ENCODE measurements around the gene GALNTL6.

The GALNTL6 gene

DNA sequence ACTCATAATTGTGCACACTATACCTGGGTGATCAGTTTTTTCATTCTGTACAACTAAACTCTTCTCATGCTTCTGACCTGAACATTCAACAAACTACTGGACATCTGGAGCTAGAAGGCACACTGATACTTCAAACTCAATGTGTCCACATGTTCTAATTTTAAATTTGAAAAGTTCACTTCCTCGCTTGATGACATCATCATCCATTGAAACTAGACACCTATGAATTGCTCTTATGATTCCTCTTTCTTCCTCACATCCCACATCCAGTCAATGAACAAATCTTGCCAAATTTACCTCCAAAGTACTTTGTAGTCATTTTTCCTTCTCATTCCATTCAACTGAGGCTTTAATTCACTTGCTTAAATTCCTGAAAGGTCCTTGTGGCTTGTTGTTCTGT is 549.4 kb downstream of the GALNTL6 start:
- no peaks in the 10 kb centered on the region for H3K27me3 ChIP-seq (replicated peaks; ENCODE audit: control insufficient read depth, insufficient read depth, low read length)
- DNase-seq (ENCODE audit: extremely low read depth, insufficient read length), result no peak
- no peaks in the 10 kb centered on the region for H3K36me3 ChIP-seq (ENCODE audit: control insufficient read depth, insufficient read depth, low read length)
- no peak overlapping the region for H3K4me3 ChIP-seq (replicated peaks; ENCODE audit: low read depth, low read length)
- TF ChIP-seq, protein P1, sequence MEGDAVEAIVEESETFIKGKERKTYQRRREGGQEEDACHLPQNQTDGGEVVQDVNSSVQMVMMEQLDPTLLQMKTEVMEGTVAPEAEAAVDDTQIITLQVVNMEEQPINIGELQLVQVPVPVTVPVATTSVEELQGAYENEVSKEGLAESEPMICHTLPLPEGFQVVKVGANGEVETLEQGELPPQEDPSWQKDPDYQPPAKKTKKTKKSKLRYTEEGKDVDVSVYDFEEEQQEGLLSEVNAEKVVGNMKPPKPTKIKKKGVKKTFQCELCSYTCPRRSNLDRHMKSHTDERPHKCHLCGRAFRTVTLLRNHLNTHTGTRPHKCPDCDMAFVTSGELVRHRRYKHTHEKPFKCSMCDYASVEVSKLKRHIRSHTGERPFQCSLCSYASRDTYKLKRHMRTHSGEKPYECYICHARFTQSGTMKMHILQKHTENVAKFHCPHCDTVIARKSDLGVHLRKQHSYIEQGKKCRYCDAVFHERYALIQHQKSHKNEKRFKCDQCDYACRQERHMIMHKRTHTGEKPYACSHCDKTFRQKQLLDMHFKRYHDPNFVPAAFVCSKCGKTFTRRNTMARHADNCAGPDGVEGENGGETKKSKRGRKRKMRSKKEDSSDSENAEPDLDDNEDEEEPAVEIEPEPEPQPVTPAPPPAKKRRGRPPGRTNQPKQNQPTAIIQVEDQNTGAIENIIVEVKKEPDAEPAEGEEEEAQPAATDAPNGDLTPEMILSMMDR (IDR thresholded peaks at IDR 0.05; ENCODE audit: insufficient read depth, low read length, poor library complexity, severe bottlenecking), result no peak

- no peaks in the 10 kb centered on the region for H3K36me3 ChIP-seq (ENCODE audit: control insufficient read depth, insufficient read depth, low read length)
- H3K4me3 ChIP-seq (replicated peaks; ENCODE audit: low read depth, low read length), result no peak overlapping the region
- no peak for DNase-seq (ENCODE audit: extremely low read depth, insufficient read length)
- H3K27me3 ChIP-seq (replicated peaks; ENCODE audit: control insufficient read depth, insufficient read depth, low read length), result no peaks in the 10 kb centered on the region
- TF ChIP-seq, protein P1 (IDR thresholded peaks at IDR 0.05; ENCODE audit: insufficient read depth, low read length, poor library complexity, severe bottlenecking), result no peak
These were observed 556.3 kb downstream of the GALNTL6 start for GRCh38 chr4:172369471-172369959.

DNA sequence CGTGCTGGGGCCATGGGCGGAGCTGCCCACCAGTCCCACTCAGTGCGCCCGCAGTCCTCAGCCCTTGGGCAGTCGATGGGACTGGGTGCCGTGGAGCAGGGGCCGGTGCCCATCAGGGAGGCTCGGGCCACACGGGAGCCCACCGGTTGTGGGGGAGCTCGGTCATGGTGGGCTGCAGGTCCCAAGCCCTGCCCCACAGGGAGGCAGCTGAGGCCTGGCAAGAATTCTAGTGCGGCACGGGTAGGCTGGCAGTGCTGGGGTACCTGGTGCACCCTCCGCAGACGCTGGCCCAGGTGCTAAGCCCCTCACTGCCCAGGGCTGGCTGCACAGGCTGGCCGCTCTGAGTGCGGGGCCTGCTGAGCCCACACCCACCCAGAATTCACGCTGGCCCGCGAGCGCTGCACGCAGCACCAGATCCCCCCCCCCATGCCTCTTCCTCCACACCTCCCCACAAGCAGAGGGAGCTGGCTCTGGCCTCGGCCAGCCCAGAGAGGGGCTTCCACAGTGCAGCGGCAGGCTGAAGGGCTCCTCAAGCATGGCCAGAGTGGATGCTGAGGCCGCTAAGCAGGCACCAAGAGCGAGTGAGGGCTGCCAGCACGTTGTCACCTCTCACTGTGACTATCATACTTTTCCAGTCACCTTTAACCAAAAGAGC is 564.4 kb downstream of the GALNTL6 start:
- Histone ChIP-seq H3K36me3 (ENCODE audit: control insufficient read depth, insufficient read depth, low read length) (no peaks in the 10 kb centered on the region), H3K27me3 (replicated peaks; ENCODE audit: control insufficient read depth, insufficient read depth, low read length) (no peaks in the 10 kb centered on the region), H3K4me3 (replicated peaks; ENCODE audit: low read depth, low read length) (no peak overlapping the region)
- TF ChIP-seq, protein P1 (IDR thresholded peaks at IDR 0.05; ENCODE audit: insufficient read depth, low read length, poor library complexity, severe bottlenecking), result no peak
- no peak for DNase-seq (ENCODE audit: extremely low read depth, insufficient read length)

- Histone ChIP-seq H3K36me3 (ENCODE audit: control insufficient read depth, insufficient read depth, low read length) (no peaks in the 10 kb centered on the region), H3K4me3 (replicated peaks; ENCODE audit: low read depth, low read length) (no peak overlapping the region), H3K27me3 (replicated peaks; ENCODE audit: control insufficient read depth, insufficient read depth, low read length) (no peaks in the 10 kb centered on the region)
- TF ChIP-seq, protein P1 (IDR thresholded peaks at IDR 0.05; ENCODE audit: insufficient read depth, low read length, poor library complexity, severe bottlenecking), result no peak
- DNase-seq (ENCODE audit: extremely low read depth, insufficient read length), result no peak
These were observed 566.6 kb downstream of the GALNTL6 start for GRCh38 chr4:172379834-172380233.

DNA sequence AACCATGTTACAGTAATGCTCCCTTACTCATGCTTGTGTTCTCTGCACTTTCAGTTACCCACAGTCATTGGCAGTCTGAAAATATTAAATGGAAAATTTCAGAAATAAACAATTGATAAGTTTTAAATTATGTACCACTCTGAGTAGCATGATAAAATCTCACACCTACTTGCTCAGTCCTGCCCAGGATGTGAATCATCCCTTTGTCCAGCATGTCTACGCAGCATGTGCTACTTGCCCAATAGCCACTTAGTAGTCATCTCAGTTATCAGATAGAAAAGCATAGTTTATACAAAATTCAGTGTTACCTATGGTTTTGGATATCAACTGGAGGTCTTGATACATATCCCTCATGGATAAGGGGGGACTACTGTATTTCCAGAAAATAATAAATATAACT is 577.1 kb downstream of the GALNTL6 start:
- no peak for DNase-seq (ENCODE audit: extremely low read depth, insufficient read length)
- Histone ChIP-seq H3K36me3 (ENCODE audit: control insufficient read depth, insufficient read depth, low read length) (no peaks in the 10 kb centered on the region), H3K27me3 (replicated peaks; ENCODE audit: control insufficient read depth, insufficient read depth, low read length) (no peaks in the 10 kb centered on the region), H3K4me3 (replicated peaks; ENCODE audit: low read depth, low read length) (no peak overlapping the region)
- TF ChIP-seq, protein P1 (IDR thresholded peaks at IDR 0.05; ENCODE audit: insufficient read depth, low read length, poor library complexity, severe bottlenecking), result no peak

DNA sequence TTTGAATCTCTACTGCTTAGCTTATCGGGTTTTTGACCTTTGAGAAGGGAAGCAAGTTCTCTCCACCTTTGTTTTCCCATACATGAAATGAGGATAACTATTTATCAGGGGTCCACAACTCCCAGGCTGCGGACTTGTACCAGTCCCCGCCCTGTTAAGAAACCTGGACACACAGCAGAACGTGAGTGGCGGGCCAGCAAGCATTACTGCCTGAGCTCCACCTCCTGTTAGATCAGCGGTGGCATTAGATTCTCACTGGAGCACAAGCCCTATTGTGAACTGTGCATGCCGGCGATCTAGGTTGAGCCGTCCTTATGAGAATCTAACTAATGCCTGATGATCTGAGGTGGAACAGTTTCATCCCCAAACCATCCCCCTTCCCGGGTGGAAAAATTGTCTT is 579.5 kb downstream of the GALNTL6 start:
- H3K27me3 ChIP-seq (replicated peaks; ENCODE audit: control insufficient read depth, insufficient read depth, low read length), result no peaks in the 10 kb centered on the region
- no peak overlapping the region for H3K4me3 ChIP-seq (replicated peaks; ENCODE audit: low read depth, low read length)
- no peaks in the 10 kb centered on the region for H3K36me3 ChIP-seq (ENCODE audit: control insufficient read depth, insufficient read depth, low read length)
- no peak for DNase-seq (ENCODE audit: extremely low read depth, insufficient read length)
- TF ChIP-seq, protein P1 (IDR thresholded peaks at IDR 0.05; ENCODE audit: insufficient read depth, low read length, poor library complexity, severe bottlenecking), result no peak
